Occipital lobe (tissue), 3 donors: ENCODE results near the gene ZSCAN10. TPM values are rescaled to one million over a fixed set of nuclear protein-coding genes. Genes with fewer than 3 reads are reported as not detected.

Experiments used
- DNase-seq: peaks from one replicate; lab custom pipeline; 2025; lab: John Stamatoyannopoulos, UW
- small RNA-seq: library from RNA; depleted of rRNA; stranded (forward); fragments of <200 nt; gene quantifications from one replicate; pipeline ENCODE3, GENCODE V24; 2014
- total RNA-seq: library from RNA; depleted of rRNA; stranded (reverse); fragments of >200 nt; gene quantifications from one replicate; pipeline ENCODE4 v1.2.3, GENCODE V29; 2014

ZSCAN10 gene
- total RNA-seq, 1 donor from 2014 or later, result not detected

- no peak for DNase-seq
Measured at GRCh38 chr16:3049921-3050481, 49.1 kb downstream of the ZSCAN10 start.

- DNase-seq, result no peak
Measured at GRCh38 chr16:3047387-3047720, 51.7 kb downstream of the ZSCAN10 start.

GRCh38 chr16:3046641-3047386 is 52.3 kb downstream of the ZSCAN10 start:
- no peak for DNase-seq

- no peak for DNase-seq
Measured at GRCh38 chr16:3045758-3046640, 53.1 kb downstream of the ZSCAN10 start, which contains the start of gene MMP25. MMP25 (plus strand) TSS chr16:3046561; CDS start chr16:3046918, 357 bp downstream.

GRCh38 chr16:3044708-3045107 is 54.4 kb downstream of the ZSCAN10 start:
- DNase-seq, result no peak

- DNase-seq, result no peak
Measured at GRCh38 chr16:3042376-3042775, 56.7 kb downstream of the ZSCAN10 start.

GRCh38 chr16:3038896-3039295 is 60.2 kb downstream of the ZSCAN10 start:
- no peak for DNase-seq

Small RNA genes lying within 50 kb of the gene (small RNA-seq; reads per million reads assigned to genes)
- gene RNU1-22P, result 0.38 reads per million, percentile 32 among the genes with 10 or more reads in this experiment

Other genes starting within 250 kb of the ZSCAN10 start
- gene PRSS22, start 241.1 kb downstream of the ZSCAN10 start, total RNA-seq, result not detected
- gene FLYWCH2, start 216.1 kb downstream of the ZSCAN10 start, total RNA-seq, result 43.8 TPM
- gene FLYWCH1, start 187.4 kb downstream of the ZSCAN10 start, total RNA-seq, result 20.7 TPM
- not detected for gene KREMEN2, start 135.0 kb downstream of the ZSCAN10 start, total RNA-seq
- gene PAQR4, start 129.9 kb downstream of the ZSCAN10 start, total RNA-seq, result 19.7 TPM
- gene PKMYT1, start 118.8 kb downstream of the ZSCAN10 start, total RNA-seq, result 3.0 TPM
- gene CLDN9, start 86.4 kb downstream of the ZSCAN10 start, total RNA-seq, result not detected
- not detected for gene CLDN6, start 81.1 kb downstream of the ZSCAN10 start, total RNA-seq
- gene TNFRSF12A, start 78.9 kb downstream of the ZSCAN10 start, total RNA-seq, result 2.0 TPM
- gene HCFC1R1, start 75.4 kb downstream of the ZSCAN10 start, total RNA-seq, result 15.1 TPM
- gene THOC6, start 75.3 kb downstream of the ZSCAN10 start, total RNA-seq, result 5.8 TPM
- gene BICDL2, start 62.4 kb downstream of the ZSCAN10 start, total RNA-seq, result not detected
- 0.62 TPM for gene MMP25, start 52.7 kb downstream of the ZSCAN10 start, total RNA-seq
- 1.1 TPM for gene IL32, start 33.7 kb downstream of the ZSCAN10 start, total RNA-seq
- gene ZNF205, start 13.3 kb upstream of the ZSCAN10 start, total RNA-seq, result 18.9 TPM
- 8.3 TPM for gene ZNF213, start 35.7 kb upstream of the ZSCAN10 start, total RNA-seq
- gene OR1F1, start 88.9 kb upstream of the ZSCAN10 start, total RNA-seq, result 0.78 TPM
- 17.9 TPM for gene ZNF200, start 135.9 kb upstream of the ZSCAN10 start, total RNA-seq
- gene MEFV, start 157.3 kb upstream of the ZSCAN10 start, total RNA-seq, result 0.47 TPM
- gene ZNF263, start 184.2 kb upstream of the ZSCAN10 start, total RNA-seq, result 55.4 TPM
- 26.4 TPM for gene TIGD7, start 206.1 kb upstream of the ZSCAN10 start, total RNA-seq
- gene ZNF75A, start 206.2 kb upstream of the ZSCAN10 start, total RNA-seq, result 35.4 TPM